Vagina (tissue), 2 donors: ENCODE results near the gene TMPRSS15. TPM values are rescaled to one million over a fixed set of nuclear protein-coding genes. Genes with fewer than 3 reads are reported as not detected.

Experiments
- DNase-seq, 2 donors: peaks; one replicate each; pipeline ENCODE4 v3.0.0-alpha.2; 2017; ENCODE audit errors: extremely low spot score in 2 of 2
- H3K27ac ChIP-seq: fragments of 200-600 bp; sonication (generic); one replicate; pipeline ENCODE4 v1.5.1; 2019
- H3K27me3 ChIP-seq: fragments of 200-600 bp; sonication (generic); one replicate; pipeline ENCODE4 v1.5.1; 2019
- H3K36me3 ChIP-seq, 2 donors: fragments of 200-600 bp; sonication (generic); one replicate each; pipeline ENCODE4 v1.5.1; 2017 to 2019
- H3K4me1 ChIP-seq: fragments of 200-600 bp; sonication (generic); one replicate; pipeline ENCODE4 v1.5.1; 2019
- H3K4me3 ChIP-seq, 2 donors: fragments of 200-600 bp; sonication (generic); 1 replicate in 1 of 2; 2 replicates in 1 of 2; pipeline ENCODE4 v1.5.1; 2016 to 2019
- H3K9me3 ChIP-seq: fragments of 200-600 bp; sonication (generic); one replicate; pipeline ENCODE4 v1.5.1; 2019
- POLR2A ChIP-seq, 2 donors: fragments of 450-650 bp; IDR thresholded peaks; one replicate each; pipeline ENCODE4 v1.6.1; 2017; ENCODE audit warnings: antibody characterized with exemption in 2 of 2, mild to moderate bottlenecking in 2 of 2, moderate library complexity in 2 of 2
- POLR2AphosphoS5 ChIP-seq, 2 donors: sonication (generic); formaldehyde crosslinking; IDR thresholded peaks; one replicate each; pipeline ENCODE4 v1.9.0; 2017; ENCODE audit warnings: antibody characterized with exemption in 2 of 2, mild to moderate bottlenecking in 2 of 2, low read depth in 1 of 2; ENCODE audit not compliant: insufficient read depth in 1 of 2
- intact Hi-C: fragments of 100-400 bp; cut with DNase I; formaldehyde crosslinking; loops from one replicate; pipeline ENCODE4 v1.15.1; 2023
- total RNA-seq: library from RNA; depleted of rRNA; stranded (reverse); fragments of >200 nt; gene quantifications from one replicate; pipeline ENCODE4 v1.2.3, GENCODE V29; 2016
- TF ChIP-seq, protein P1 (sequence below), 3 experiments: fragments of 450-650 bp in 2 of 3; fragments of 200-600 bp in 1 of 3; sonication (generic) in 1 of 3; IDR thresholded peaks; one replicate each; pipeline ENCODE4 v1.5.1; 2017 to 2019; ENCODE audit warnings: antibody characterized with exemption in 3 of 3, mild to moderate bottlenecking in 2 of 3, moderate library complexity in 2 of 3

The TMPRSS15 gene
- total RNA-seq, 1 donor from 2014 or later: not detected

- DNase-seq: no peak
- H3K4me3 ChIP-seq: no peak overlapping the region
- H3K27me3 ChIP-seq: no peaks in the 10 kb centered on the region
- H3K36me3 ChIP-seq: no peaks in the 10 kb centered on the region
- no peaks in the 10 kb centered on the region for H3K9me3 ChIP-seq
- intact Hi-C loops: no loop called here
- no peaks in the 10 kb centered on the region for H3K4me1 ChIP-seq
- no peak overlapping the region for H3K27ac ChIP-seq
- TF ChIP-seq POLR2A (IDR thresholded peaks at IDR 0.05): no peak
- no peak for TF ChIP-seq POLR2AphosphoS5 (IDR thresholded peaks at IDR 0.05; ENCODE audit: insufficient read depth in 1 of 2, low read depth in 1 of 2)
- TF ChIP-seq, protein P1, sequence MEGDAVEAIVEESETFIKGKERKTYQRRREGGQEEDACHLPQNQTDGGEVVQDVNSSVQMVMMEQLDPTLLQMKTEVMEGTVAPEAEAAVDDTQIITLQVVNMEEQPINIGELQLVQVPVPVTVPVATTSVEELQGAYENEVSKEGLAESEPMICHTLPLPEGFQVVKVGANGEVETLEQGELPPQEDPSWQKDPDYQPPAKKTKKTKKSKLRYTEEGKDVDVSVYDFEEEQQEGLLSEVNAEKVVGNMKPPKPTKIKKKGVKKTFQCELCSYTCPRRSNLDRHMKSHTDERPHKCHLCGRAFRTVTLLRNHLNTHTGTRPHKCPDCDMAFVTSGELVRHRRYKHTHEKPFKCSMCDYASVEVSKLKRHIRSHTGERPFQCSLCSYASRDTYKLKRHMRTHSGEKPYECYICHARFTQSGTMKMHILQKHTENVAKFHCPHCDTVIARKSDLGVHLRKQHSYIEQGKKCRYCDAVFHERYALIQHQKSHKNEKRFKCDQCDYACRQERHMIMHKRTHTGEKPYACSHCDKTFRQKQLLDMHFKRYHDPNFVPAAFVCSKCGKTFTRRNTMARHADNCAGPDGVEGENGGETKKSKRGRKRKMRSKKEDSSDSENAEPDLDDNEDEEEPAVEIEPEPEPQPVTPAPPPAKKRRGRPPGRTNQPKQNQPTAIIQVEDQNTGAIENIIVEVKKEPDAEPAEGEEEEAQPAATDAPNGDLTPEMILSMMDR (IDR thresholded peaks at IDR 0.05): no peak
These were observed 48.6 kb downstream of the TMPRSS15 start for GRCh38 chr21:18354947-18355346.

DNA sequence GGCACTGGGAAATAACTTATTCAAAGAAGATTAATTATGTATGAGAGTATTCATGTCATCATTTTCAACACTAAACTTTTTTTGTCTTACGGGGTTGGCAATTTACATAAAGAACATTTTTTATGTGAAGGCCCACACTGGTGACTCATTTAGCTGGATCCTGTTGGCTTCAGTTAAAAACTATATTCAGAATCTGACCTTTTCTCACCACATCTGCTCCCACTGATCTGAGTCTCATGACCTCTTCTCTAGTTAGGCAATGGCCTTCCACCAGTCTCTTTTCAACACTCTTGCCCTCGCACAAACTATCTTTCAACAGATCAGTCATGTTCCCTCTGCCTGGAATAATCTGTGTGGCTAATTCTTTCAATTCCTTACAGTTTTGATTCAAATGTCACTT, 53.4 kb downstream of the TMPRSS15 start:
- Histone ChIP-seq H3K9me3 (no peaks in the 10 kb centered on the region), H3K27me3 (no peaks in the 10 kb centered on the region), H3K4me1 (no peaks in the 10 kb centered on the region), H3K4me3 (no peak overlapping the region), H3K27ac (no peak overlapping the region), H3K36me3 (no peaks in the 10 kb centered on the region)
- TF ChIP-seq, protein P1 (IDR thresholded peaks at IDR 0.05): no peak
- no peak for TF ChIP-seq POLR2AphosphoS5 (IDR thresholded peaks at IDR 0.05; ENCODE audit: insufficient read depth in 1 of 2, low read depth in 1 of 2)
- TF ChIP-seq POLR2A (IDR thresholded peaks at IDR 0.05): no peak
- no peak for DNase-seq
- intact Hi-C loops: no loop called here

- Histone ChIP-seq H3K36me3 (no peaks in the 10 kb centered on the region), H3K27ac (no peak overlapping the region), H3K27me3 (no peaks in the 10 kb centered on the region), H3K4me1 (no peaks in the 10 kb centered on the region), H3K4me3 (no peak overlapping the region), H3K9me3 (no peaks in the 10 kb centered on the region)
- DNase-seq: no peak
- intact Hi-C loops: no loop called here
- TF ChIP-seq POLR2AphosphoS5 (IDR thresholded peaks at IDR 0.05; ENCODE audit: insufficient read depth in 1 of 2, low read depth in 1 of 2): no peak
- TF ChIP-seq, protein P1 (IDR thresholded peaks at IDR 0.05): no peak
- TF ChIP-seq POLR2A (IDR thresholded peaks at IDR 0.05): no peak
These were observed 54.1 kb downstream of the TMPRSS15 start for GRCh38 chr21:18349468-18349867.

DNA sequence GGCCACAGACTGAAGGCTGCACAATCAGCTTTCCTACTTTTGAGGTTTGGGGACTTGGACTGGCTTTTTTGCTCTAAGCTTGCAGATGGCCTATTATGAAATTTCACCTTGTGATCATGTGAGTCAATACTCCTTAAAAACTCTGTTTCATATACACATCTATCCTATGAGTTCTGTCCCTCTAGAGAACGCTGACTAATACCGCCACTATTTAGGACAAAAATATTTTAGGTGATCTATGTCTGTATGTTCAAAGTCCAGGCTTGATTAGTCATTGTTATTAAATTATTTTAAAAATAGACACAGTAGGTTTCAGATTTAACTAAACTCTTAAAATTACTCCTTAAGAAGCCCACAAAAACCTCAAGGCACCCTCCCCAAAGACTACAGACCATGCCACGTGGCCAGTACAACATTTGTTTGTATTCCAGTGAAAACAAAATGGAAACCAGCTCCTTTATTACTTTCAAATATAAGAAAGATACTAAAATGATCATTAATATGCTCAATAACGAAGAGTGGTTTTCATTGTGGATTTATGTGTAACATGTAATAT, 63.1 kb downstream of the TMPRSS15 start:
- no peak for DNase-seq
- TF ChIP-seq POLR2A (IDR thresholded peaks at IDR 0.05) (no peak), POLR2AphosphoS5 (IDR thresholded peaks at IDR 0.05; ENCODE audit: insufficient read depth in 1 of 2, low read depth in 1 of 2) (no peak)
- TF ChIP-seq, protein P1 (IDR thresholded peaks at IDR 0.05): no peak
- intact Hi-C loops: no loop called here
- Histone ChIP-seq H3K9me3 (no peaks in the 10 kb centered on the region), H3K27ac (no peak overlapping the region), H3K36me3 (no peaks in the 10 kb centered on the region), H3K4me1 (no peaks in the 10 kb centered on the region), H3K4me3 (no peak overlapping the region), H3K27me3 (no peaks in the 10 kb centered on the region)

GRCh38 chr21:18335651-18336236, 67.8 kb downstream of the TMPRSS15 start:
- DNase-seq: no peak
- Histone ChIP-seq H3K27ac (no peak overlapping the region), H3K9me3 (no peaks in the 10 kb centered on the region), H3K4me3 (no peak overlapping the region), H3K4me1 (no peaks in the 10 kb centered on the region), H3K36me3 (no peaks in the 10 kb centered on the region), H3K27me3 (no peaks in the 10 kb centered on the region)
- intact Hi-C loops: no loop called here
- TF ChIP-seq, protein P1 (IDR thresholded peaks at IDR 0.05): no peak
- TF ChIP-seq POLR2AphosphoS5 (IDR thresholded peaks at IDR 0.05; ENCODE audit: insufficient read depth in 1 of 2, low read depth in 1 of 2): no peak
- TF ChIP-seq POLR2A (IDR thresholded peaks at IDR 0.05): no peak
